Liver (tissue), 9 donors: ENCODE results near the gene MSGN1. TPM values are rescaled to one million over a fixed set of nuclear protein-coding genes. Genes with fewer than 3 reads are reported as not detected.

Source experiments
- DNase-seq: peaks from one replicate; pipeline ENCODE4 v3.0.0-alpha.2; 2017; ENCODE audit warnings: low spot score
- H3K27ac ChIP-seq, 2 donors: one replicate each; pipeline ENCODE4 v1.7.0; 2013; ENCODE audit warnings: inconsistent platforms in 2 of 2, low read length in 2 of 2, control low read depth in 1 of 2, low read depth in 1 of 2, mild to moderate bottlenecking in 1 of 2
- H3K27me3 ChIP-seq, 4 donors: one replicate each; pipeline versions ENCODE4 v1.6.1 to v1.7.0; 2013; ENCODE audit warnings: low read length in 3 of 4, inconsistent platforms in 1 of 4, mild to moderate bottlenecking in 1 of 4, moderate library complexity in 1 of 4; ENCODE audit not compliant: control insufficient read depth in 4 of 4, insufficient read depth in 4 of 4
- H3K36me3 ChIP-seq, 4 donors: one replicate each; pipeline versions ENCODE4 v1.6.1 to v1.7.0; 2013; ENCODE audit warnings: low read length in 3 of 4, mild to moderate bottlenecking in 3 of 4, low read depth in 1 of 4, moderate library complexity in 1 of 4; ENCODE audit not compliant: control insufficient read depth in 4 of 4, insufficient read depth in 3 of 4
- H3K4me1 ChIP-seq, 4 donors: one replicate each; pipeline versions ENCODE4 v1.6.1 to v1.7.0; 2013; ENCODE audit warnings: low read length in 3 of 4, mild to moderate bottlenecking in 3 of 4, moderate library complexity in 1 of 4; ENCODE audit not compliant: control insufficient read depth in 4 of 4, insufficient read depth in 4 of 4
- H3K4me3 ChIP-seq, 3 donors: one replicate each; pipeline versions ENCODE4 v1.6.1 to v1.7.0; 2013; ENCODE audit warnings: low read length in 3 of 3, control low read depth in 1 of 3, low read depth in 1 of 3, mild to moderate bottlenecking in 1 of 3
- H3K9ac ChIP-seq, 2 donors: one replicate each; pipeline ENCODE4 v1.7.0; 2013; ENCODE audit warnings: low read length in 2 of 2, mild to moderate bottlenecking in 2 of 2, moderate library complexity in 2 of 2, control low read depth in 1 of 2, low read depth in 1 of 2
- H3K9me3 ChIP-seq, 4 donors: one replicate each; pipeline versions ENCODE4 v1.6.1 to v1.7.0; 2013; ENCODE audit warnings: low read length in 3 of 4; ENCODE audit not compliant: control insufficient read depth in 4 of 4
- ATF3 ChIP-seq: IDR thresholded peaks from 2 replicates; pipeline ENCODE4 v1.6.1; 2016; ENCODE audit warnings: antibody characterized with exemption
- EGR1 ChIP-seq, 2 donors: IDR thresholded peaks; 2 replicates each; pipeline ENCODE4 v1.6.1; 2016 to 2018; ENCODE audit warnings: antibody characterized with exemption in 2 of 2, low read depth in 2 of 2
- FOXA1 ChIP-seq: IDR thresholded peaks from 2 replicates; pipeline ENCODE4 v1.6.1; 2016; ENCODE audit warnings: antibody characterized with exemption
- GABPA ChIP-seq, 2 donors: IDR thresholded peaks in 1 of 2; conservative IDR thresholded peaks in 1 of 2; 2 replicates each; pipeline ENCODE4 v1.6.1; 2016; ENCODE audit warnings: antibody characterized with exemption in 2 of 2, mild to moderate bottlenecking in 1 of 2, moderate library complexity in 1 of 2
- HNF4A ChIP-seq, 2 donors: conservative IDR thresholded peaks; 2 replicates each; pipeline ENCODE4 v1.6.1; 2016; ENCODE audit warnings: antibody characterized with exemption in 2 of 2, mild to moderate bottlenecking in 2 of 2
- HNF4G ChIP-seq: IDR thresholded peaks from 2 replicates; pipeline ENCODE4 v1.6.1; 2016; ENCODE audit warnings: antibody characterized with exemption
- JUND ChIP-seq, 2 donors: IDR thresholded peaks; 2 replicates each; pipeline ENCODE4 v1.6.1; 2016; ENCODE audit warnings: antibody characterized with exemption in 2 of 2
- RAD21 ChIP-seq, 2 donors: IDR thresholded peaks; 2 replicates each; pipeline ENCODE4 v1.6.1; 2016; ENCODE audit warnings: antibody characterized with exemption in 2 of 2, mild to moderate bottlenecking in 2 of 2
- REST ChIP-seq: IDR thresholded peaks from 2 replicates; pipeline ENCODE4 v1.6.1; 2016; ENCODE audit warnings: antibody characterized with exemption, mild to moderate bottlenecking
- RXRA ChIP-seq, 2 donors: IDR thresholded peaks; 2 replicates each; pipeline ENCODE4 v1.6.1; 2017 to 2018; ENCODE audit warnings: antibody characterized with exemption in 2 of 2, mild to moderate bottlenecking in 1 of 2
- TAF1 ChIP-seq: conservative IDR thresholded peaks from 2 replicates; pipeline ENCODE4 v1.6.1; 2016; ENCODE audit warnings: antibody characterized with exemption, mild to moderate bottlenecking
- YY1 ChIP-seq: IDR thresholded peaks from 2 replicates; pipeline ENCODE4 v1.6.1; 2016; ENCODE audit warnings: antibody characterized with exemption, mild to moderate bottlenecking
- ZBTB33 ChIP-seq: IDR thresholded peaks from 2 replicates; pipeline ENCODE4 v1.6.1; 2016; ENCODE audit warnings: antibody characterized with exemption
- WGBS: extraction: QIAGEN DNeasy Blood & Tissue Kit; methylation state at CpG from one replicate; pipeline ENCODE4 v1.1.7; 2013; 5-methylcytosine and 5-hydroxymethylcytosine counted together
- polyA plus RNA-seq, 2 donors: library from polyadenylated mRNA; stranded (reverse) in 1 of 2; unstranded in 1 of 2; fragments of 200-250 nt in 1 of 2; fragments of >200 nt in 1 of 2; fragmentation: Nextera tagmentation in 1 of 2; extraction: Ambion mirVana in 1 of 2; gene quantifications; one replicate each; pipeline versions ENCODE4 v1.2.1 to v1.2.3, GENCODE V29; 2013 to 2015
- total RNA-seq, 2 donors: library from RNA; depleted of rRNA; stranded (reverse); fragments of >200 nt; gene quantifications; one replicate each; pipeline ENCODE4 v1.2.3, GENCODE V29; 2014
- TF ChIP-seq, protein P1 (sequence below): fragments of 150-350 bp; IDR thresholded peaks from 2 replicates; pipeline ENCODE4 v1.5.1; 2017; ENCODE audit warnings: improper control_type of control experiment, low read depth, low read length; ENCODE audit not compliant: missing input control
- TF ChIP-seq, protein P2 (sequence below): IDR thresholded peaks from 2 replicates; pipeline ENCODE4 v1.6.1; 2016; ENCODE audit warnings: antibody characterized with exemption
- donor health status: healthy.
- donor health status: healthy.
- donor health status: healthy.
- donor health status: healthy.
- donor health status: healthy.

Gene MSGN1
- total and polyA plus RNA-seq, 4 donors = not detected

DNA sequence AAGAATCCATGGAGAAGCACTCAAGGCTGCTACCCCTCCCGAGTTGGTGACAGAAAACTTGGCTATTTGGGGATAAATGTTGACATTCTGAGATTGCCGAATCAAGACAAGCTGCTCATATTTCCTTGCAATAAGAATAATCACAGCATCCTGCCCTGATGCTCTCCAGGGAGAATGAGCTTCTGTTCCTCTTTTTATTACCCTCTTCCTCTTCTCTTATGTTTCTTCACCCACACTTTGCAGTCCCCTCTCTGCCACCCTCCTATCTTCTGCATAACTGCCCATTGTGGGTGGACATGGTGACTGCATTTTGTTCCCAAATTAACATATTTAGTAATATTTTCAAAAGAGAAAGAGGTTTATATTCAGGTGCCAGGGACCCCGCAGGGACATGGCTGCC lies 11.9 kb upstream of the MSGN1 start:
- Histone ChIP-seq H3K27ac (no peak overlapping the region), H3K4me3 (no peak overlapping the region), H3K9ac (no peak overlapping the region), H3K9me3 (no peaks in the 10 kb centered on the region), H3K36me3 (no peaks in the 10 kb centered on the region), H3K4me1 (no peaks in the 10 kb centered on the region), H3K27me3 (no peaks in the 10 kb centered on the region)
- TF ChIP-seq TAF1 (no peak), HNF4A (conservative IDR thresholded peaks at IDR 0.05) (no peak)
- 73% methylated on average over 3 of the region's 3 CpGs for WGBS
- no peak for DNase-seq

DNA sequence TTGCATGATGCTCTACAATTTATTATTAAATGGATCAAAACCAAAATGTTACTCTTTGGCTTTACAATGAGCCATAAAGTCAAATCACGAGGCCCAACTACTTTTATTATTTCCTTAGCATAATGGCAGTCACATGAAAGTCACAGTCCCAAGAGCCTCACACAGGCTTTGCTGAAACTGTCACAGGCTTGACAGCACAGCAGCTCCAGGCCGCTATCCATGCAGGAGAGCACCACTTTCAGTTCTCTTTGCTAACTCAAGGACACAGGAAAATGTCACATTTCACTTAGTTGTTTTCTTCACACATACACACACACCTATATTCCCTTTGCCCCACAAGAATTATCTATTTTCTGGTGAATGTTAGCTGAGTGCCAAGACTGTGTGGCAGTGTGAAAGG lies 11.1 kb upstream of the MSGN1 start:
- no peak for DNase-seq
- Histone ChIP-seq H3K9ac (no peak overlapping the region), H3K4me3 (no peak overlapping the region), H3K27ac (no peak overlapping the region), H3K27me3 (no peaks in the 10 kb centered on the region), H3K36me3 (no peaks in the 10 kb centered on the region), H3K4me1 (no peaks in the 10 kb centered on the region), H3K9me3 (no peaks in the 10 kb centered on the region)
- TF ChIP-seq YY1 (no peak), EGR1 (IDR thresholded peaks at IDR 0.05; ENCODE audit: low read depth in 2 of 2) (no peak), FOXA1 (no peak), HNF4A (conservative IDR thresholded peaks at IDR 0.05) (no peak), JUND (IDR thresholded peaks at IDR 0.05) (no peak), RAD21 (IDR thresholded peaks at IDR 0.05) (no peak), ZBTB33 (no peak), HNF4G (no peak), ATF3 (no peak), GABPA (IDR thresholded peaks at IDR 0.05 in 1 of 2, conservative IDR thresholded peaks at IDR 0.05 in 1 of 2) (no peak), TAF1 (no peak), RXRA (IDR thresholded peaks at IDR 0.05) (no peak), REST (no peak)
- TF ChIP-seq, protein P1, sequence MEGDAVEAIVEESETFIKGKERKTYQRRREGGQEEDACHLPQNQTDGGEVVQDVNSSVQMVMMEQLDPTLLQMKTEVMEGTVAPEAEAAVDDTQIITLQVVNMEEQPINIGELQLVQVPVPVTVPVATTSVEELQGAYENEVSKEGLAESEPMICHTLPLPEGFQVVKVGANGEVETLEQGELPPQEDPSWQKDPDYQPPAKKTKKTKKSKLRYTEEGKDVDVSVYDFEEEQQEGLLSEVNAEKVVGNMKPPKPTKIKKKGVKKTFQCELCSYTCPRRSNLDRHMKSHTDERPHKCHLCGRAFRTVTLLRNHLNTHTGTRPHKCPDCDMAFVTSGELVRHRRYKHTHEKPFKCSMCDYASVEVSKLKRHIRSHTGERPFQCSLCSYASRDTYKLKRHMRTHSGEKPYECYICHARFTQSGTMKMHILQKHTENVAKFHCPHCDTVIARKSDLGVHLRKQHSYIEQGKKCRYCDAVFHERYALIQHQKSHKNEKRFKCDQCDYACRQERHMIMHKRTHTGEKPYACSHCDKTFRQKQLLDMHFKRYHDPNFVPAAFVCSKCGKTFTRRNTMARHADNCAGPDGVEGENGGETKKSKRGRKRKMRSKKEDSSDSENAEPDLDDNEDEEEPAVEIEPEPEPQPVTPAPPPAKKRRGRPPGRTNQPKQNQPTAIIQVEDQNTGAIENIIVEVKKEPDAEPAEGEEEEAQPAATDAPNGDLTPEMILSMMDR = no peak
- TF ChIP-seq, protein P2, sequence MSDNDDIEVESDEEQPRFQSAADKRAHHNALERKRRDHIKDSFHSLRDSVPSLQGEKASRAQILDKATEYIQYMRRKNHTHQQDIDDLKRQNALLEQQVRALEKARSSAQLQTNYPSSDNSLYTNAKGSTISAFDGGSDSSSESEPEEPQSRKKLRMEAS = no peak
- 86% methylated on average over 2 of the region's 2 CpGs for WGBS
